ENCODE measurements around the gene NUP210.

Gene NUP210

DNA sequence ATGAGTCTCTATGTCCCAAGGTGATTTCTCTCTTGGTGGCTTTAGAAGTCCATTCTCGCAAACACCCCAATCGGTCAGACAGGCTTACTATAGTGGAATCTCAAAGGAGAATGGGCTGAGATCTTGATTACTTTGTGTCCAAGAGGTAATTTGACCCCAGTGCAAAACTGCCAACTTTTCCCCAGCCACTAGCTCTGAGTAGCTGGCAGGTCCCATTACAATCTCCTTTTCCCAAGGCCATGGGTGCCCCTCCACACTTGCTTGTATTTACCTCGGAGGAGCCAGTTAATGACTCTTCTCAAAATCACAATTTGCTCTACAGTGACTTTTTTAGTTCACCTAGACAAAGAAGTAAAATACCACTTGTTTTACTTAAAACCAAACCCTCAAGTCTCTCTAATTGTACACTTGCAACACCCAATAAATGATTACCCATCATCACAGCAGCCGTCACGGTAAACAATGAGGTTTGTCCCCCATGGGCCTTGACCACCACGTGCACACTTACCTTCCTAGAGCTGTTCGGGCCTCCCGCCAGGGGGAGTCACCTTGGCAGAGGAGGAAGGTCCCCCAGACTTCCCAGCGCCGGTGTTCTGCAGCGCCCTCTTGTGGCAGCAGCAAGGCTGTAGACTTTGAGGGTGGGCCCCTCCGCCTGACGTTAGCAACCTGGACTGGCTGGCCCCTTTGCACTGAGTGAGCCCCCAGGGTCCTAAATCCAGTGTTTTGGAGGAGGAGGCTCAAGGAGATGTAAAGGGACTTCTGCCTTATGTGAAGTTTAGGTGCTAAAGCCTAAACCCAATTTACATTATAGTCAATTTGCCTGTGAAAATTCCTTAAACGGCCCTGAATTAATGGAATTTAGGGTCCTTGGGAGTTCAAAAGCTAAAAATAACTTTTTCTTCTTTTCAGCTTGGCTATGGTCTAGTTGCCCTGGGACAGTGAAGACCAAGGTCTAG is 41.3 kb upstream of the NUP210 start:
- TF ChIP-seq, protein P1, sequence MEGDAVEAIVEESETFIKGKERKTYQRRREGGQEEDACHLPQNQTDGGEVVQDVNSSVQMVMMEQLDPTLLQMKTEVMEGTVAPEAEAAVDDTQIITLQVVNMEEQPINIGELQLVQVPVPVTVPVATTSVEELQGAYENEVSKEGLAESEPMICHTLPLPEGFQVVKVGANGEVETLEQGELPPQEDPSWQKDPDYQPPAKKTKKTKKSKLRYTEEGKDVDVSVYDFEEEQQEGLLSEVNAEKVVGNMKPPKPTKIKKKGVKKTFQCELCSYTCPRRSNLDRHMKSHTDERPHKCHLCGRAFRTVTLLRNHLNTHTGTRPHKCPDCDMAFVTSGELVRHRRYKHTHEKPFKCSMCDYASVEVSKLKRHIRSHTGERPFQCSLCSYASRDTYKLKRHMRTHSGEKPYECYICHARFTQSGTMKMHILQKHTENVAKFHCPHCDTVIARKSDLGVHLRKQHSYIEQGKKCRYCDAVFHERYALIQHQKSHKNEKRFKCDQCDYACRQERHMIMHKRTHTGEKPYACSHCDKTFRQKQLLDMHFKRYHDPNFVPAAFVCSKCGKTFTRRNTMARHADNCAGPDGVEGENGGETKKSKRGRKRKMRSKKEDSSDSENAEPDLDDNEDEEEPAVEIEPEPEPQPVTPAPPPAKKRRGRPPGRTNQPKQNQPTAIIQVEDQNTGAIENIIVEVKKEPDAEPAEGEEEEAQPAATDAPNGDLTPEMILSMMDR (IDR thresholded peaks at IDR 0.05; ENCODE audit: extremely low read depth, insufficient read depth, missing control alignments), result peak; percentile 92
- in situ Hi-C loops (cut with MboI; ENCODE audit: low pct_unique_long_range_greater_than_20kb, low sequenced_read_pairs, unreplicated experiment), result no loop called here
- DNase-seq (ENCODE audit: low spot score), result peak; percentile 62

DNA sequence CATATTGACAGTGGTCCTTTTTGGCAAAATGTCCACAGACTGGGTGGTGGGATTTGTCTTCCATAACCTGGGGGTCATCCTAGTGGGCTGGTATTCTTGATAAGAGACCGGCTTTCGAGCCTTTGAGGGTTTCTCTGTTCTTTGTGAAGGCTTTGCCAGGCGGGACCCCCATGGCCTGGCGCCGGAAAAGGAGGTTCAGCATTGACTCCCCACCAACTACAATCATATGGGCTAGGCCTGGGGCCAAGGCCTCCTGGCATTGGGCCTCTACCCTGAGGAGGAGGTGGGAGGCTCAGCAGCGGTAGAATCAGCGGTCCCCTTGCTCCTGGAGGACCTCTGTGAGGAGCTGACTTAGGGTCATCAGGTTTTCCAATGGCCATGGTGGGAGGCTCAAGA is 40.2 kb upstream of the NUP210 start:
- no peak for DNase-seq (ENCODE audit: low spot score)
- in situ Hi-C loops (cut with MboI; ENCODE audit: low pct_unique_long_range_greater_than_20kb, low sequenced_read_pairs, unreplicated experiment), result no loop called here
- TF ChIP-seq, protein P1 (IDR thresholded peaks at IDR 0.05; ENCODE audit: extremely low read depth, insufficient read depth, missing control alignments), result no peak

DNA sequence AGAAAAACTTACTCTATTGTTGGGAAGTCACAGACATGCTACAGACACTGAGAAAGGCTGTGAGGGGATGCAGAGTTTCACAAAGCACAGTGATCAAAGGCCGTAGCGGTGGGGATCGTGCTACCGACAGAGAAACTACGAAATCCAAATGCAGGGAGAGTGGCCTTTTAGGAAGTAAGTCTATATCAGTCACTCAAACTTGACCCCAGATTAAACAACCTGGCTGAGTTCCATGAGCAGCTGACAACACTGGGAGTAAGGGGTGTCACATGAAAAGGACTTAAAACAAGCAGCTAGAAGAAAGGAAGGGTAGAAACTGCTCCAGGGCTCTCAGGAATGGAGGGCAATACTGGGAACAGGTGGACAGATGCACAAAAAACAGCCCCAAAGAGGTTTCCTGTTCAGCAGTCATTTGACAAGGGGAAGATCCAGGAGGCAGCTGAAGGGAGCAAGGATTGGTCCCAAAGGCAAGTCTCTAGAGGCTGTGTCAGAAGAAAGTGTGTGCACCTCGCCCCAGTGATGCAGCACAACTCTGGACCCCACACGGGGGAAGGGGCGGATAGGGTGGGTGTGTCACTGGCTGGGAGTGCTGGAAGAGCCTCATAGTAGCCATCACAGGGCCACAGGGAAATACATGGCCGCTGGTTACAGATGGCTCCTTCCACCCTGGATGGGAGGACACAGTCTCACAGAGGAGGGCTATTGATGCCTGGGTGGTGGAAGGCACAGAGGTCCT is 39.7 kb upstream of the NUP210 start:
- in situ Hi-C loops (cut with MboI; ENCODE audit: low pct_unique_long_range_greater_than_20kb, low sequenced_read_pairs, unreplicated experiment), result loop anchor here (10.0 kb wide), 1 partner anchor 355 kb away; no protein-coding TSS in a partner anchor
- TF ChIP-seq, protein P1 (IDR thresholded peaks at IDR 0.05; ENCODE audit: extremely low read depth, insufficient read depth, missing control alignments), result no peak
- DNase-seq (ENCODE audit: low spot score), result no peak

DNA sequence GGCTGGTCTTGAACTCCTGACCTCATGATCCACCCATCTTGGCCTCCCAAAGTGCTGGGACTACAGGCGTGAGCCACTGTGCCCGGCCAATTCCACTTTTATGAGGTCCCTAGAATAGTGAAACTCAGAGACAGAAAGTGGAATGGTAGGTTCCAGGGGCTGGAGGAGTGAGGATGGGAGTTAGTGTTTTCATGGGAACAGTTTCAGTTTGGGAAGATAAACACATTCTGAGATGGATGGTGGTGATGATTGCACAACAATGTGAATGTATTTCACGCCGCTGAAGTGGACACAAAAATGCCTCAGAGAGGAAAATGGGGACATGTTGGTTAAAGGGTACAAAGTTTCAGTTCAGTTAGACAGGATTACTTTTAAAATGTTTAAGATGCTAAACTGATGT is 37.5 kb upstream of the NUP210 start:
- TF ChIP-seq, protein P1 (IDR thresholded peaks at IDR 0.05; ENCODE audit: extremely low read depth, insufficient read depth, missing control alignments), result no peak
- in situ Hi-C loops (cut with MboI; ENCODE audit: low pct_unique_long_range_greater_than_20kb, low sequenced_read_pairs, unreplicated experiment), result loop anchor here (10.0 kb wide), 1 partner anchor 353 kb away; no protein-coding TSS in a partner anchor
- DNase-seq (ENCODE audit: low spot score), result no peak

DNA sequence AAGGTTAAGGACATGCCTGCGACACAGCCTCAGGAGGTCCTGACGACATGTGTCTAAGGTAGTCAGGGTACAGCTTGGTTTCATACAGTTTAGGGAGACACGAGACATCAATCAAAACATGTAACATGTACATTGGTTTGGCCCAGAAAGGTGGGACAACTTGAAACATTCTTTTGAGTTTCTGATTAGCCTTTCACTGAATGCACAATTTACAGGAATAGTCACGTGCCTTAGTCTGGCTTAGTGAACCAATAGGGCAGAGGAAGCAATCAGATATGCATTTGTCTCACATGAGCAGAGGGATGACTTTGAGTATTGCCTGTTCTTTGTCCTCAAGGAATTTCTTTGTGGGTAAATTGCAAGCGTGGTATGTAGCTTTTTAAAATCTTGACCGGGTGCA is 35.5 kb upstream of the NUP210 start:
- TF ChIP-seq, protein P1 (IDR thresholded peaks at IDR 0.05; ENCODE audit: extremely low read depth, insufficient read depth, missing control alignments), result no peak
- in situ Hi-C loops (cut with MboI; ENCODE audit: low pct_unique_long_range_greater_than_20kb, low sequenced_read_pairs, unreplicated experiment), result loop anchor here (10.0 kb wide), 1 partner anchor 351 kb away; no protein-coding TSS in a partner anchor
- no peak for DNase-seq (ENCODE audit: low spot score)

DNA sequence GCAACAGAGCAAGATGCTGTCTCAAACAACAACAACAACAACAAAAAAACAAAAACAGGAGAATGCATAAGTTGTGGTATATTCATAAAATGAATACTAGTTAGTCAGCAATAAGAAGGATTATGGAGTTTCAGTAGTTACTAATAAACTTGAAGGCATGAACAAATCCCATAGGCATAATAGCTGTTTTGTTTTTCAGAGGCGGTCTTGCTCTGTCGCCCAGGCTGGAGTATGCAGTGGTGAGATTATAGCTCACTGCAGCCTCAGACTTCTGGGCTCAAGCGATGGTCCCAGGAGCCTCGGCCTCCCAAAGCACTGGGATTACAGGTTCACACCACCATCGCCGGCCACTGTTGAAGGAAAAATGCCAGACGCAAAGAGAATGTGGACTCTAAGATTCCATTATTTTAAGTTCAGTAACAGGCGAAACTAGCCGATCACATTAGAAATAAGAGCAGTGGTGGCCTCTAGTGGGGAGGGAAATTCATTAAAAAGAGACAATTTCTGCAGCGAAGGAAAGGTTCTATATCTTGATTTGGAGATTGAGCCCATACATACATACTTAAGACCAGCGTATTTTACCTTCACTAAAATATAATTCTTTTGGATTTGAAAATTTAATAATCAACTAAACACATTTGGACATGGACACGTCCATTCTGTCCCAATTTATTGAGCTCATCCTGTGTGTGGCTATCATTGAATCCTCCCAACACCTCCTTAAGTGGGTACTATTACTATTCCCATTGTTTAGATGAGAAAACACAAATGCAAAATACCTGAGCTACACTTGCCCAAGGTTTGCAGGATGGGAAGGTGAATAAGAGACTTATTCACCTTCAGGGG is 32.6 kb upstream of the NUP210 start:
- in situ Hi-C loops (cut with MboI; ENCODE audit: low pct_unique_long_range_greater_than_20kb, low sequenced_read_pairs, unreplicated experiment), result loop anchor here (10.0 kb wide), 1 partner anchor 348 kb away; no protein-coding TSS in a partner anchor
- TF ChIP-seq, protein P1 (IDR thresholded peaks at IDR 0.05; ENCODE audit: extremely low read depth, insufficient read depth, missing control alignments), result peak; percentile 73
- peak; percentile 61 for DNase-seq (ENCODE audit: low spot score)
